Coronary artery (tissue), 2 donors: ENCODE measurements around the gene NRL.

Source experiments
- DNase-seq: peaks from one replicate; pipeline ENCODE4 v3.0.0-alpha.2; 2017; ENCODE audit warnings: low spot score
- H3K27ac ChIP-seq, 2 donors: fragments of 200-600 bp; sonication (generic); one replicate each; pipeline ENCODE4 v1.5.1; 2016 to 2019
- H3K4me3 ChIP-seq: fragments of 200-600 bp; sonication (generic); 2 replicates; pipeline ENCODE4 v1.5.1; 2016; ENCODE audit warnings: mild to moderate bottlenecking, moderate library complexity
- TF ChIP-seq, protein P1 (sequence below): fragments of 200-600 bp; sonication (generic); IDR thresholded peaks from one replicate; pipeline ENCODE4 v1.5.1; 2019; ENCODE audit warnings: antibody characterized with exemption

NRL gene

DNA sequence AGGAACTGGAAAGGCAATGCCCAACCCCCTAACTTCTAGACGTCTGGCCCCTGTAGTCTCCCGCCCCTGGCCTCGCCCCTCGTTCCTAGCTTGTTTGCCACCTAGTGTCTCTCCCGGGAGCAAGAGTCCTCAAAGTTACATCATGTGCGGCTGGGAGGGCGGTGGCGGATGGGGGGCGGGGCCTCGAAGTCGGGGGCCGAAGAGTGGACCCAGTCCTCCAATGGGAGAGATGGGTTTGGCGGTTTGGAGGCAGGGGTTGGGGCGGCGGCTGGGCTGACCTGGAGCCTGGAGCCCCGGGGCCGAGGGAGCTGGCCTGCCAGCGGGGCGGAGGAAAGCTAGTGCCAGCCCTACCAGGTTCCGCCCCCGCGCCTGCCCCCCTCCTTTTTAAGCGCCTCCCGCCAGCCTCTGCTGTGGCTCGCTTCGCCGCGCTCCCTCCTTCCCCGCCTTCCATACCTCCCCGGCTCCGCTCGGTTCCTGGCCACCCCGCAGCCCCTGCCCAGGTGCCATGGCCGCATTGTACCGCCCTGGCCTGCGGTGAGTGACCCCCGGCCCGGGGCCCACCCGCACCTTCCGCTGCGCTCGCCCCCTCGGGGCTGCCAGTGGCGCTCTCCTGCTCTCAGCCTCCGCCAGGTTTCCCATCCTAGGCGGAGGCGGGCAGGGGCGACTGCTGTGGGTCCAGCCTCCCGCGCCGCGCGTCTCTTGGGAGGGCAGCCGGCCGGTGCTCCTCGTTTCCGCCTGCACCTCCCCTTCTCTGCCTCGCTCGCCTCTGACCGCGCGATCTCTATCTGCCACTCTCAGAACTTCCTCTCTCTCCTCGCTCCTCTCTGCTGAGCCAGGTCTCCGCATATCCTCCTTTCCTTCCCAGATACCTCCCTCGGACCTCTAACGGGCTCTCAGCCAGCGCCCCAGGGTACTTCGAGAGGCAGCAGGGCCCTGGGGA lies 20.6 kb downstream of the NRL start, which contains the start of gene PCK2:
PCK2 (plus strand) TSS at position 411 of the 940 bp plus-strand sequence; CDS start at position 506, 95 bp downstream.
- peak; percentile 96 for DNase-seq
- TF ChIP-seq, protein P1, sequence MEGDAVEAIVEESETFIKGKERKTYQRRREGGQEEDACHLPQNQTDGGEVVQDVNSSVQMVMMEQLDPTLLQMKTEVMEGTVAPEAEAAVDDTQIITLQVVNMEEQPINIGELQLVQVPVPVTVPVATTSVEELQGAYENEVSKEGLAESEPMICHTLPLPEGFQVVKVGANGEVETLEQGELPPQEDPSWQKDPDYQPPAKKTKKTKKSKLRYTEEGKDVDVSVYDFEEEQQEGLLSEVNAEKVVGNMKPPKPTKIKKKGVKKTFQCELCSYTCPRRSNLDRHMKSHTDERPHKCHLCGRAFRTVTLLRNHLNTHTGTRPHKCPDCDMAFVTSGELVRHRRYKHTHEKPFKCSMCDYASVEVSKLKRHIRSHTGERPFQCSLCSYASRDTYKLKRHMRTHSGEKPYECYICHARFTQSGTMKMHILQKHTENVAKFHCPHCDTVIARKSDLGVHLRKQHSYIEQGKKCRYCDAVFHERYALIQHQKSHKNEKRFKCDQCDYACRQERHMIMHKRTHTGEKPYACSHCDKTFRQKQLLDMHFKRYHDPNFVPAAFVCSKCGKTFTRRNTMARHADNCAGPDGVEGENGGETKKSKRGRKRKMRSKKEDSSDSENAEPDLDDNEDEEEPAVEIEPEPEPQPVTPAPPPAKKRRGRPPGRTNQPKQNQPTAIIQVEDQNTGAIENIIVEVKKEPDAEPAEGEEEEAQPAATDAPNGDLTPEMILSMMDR = no peak
- peak within 1 kb of the TSS; percentile 81 to 95 for H3K27ac ChIP-seq
- peak within 1 kb of the TSS; percentile 80 for H3K4me3 ChIP-seq

DNA sequence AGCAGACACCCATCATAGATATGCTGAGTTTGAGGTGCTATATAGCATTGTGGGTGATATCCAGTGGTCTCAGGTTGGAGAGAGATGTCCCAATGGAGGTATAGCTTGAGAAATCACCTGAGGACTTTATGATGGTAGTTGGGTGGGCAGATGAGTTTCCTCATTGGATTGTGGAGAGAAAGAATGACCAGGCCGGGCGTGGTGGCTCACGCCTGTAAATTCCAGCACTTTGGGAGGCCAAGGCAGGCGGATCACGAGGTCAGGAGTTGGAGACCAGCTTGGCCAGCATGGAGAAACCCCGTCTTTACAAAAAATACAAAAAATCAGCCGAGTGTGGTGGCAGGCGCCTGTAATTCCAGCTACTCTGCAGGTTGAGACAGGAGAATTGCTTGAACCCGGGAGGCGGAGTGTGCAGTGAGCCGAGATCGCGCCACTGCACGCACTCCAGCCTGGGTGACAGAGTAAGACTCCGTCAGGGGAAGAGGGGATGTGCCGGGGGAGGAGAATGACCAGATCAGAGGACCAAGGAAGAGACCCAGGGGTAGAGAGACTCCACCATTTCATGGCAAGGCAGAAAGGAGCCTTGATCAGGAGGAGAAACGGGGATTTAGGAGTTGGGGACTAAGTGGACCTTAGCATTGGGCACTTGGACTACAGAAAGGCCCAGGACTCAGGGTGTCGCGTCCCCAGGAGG lies 21.4 kb downstream of the NRL start:
- Histone ChIP-seq H3K27ac (peak overlapping the region; percentile 81 to 95), H3K4me3 (peak overlapping the region; percentile 80)
- TF ChIP-seq, protein P1 = no peak
- no peak for DNase-seq

DNA sequence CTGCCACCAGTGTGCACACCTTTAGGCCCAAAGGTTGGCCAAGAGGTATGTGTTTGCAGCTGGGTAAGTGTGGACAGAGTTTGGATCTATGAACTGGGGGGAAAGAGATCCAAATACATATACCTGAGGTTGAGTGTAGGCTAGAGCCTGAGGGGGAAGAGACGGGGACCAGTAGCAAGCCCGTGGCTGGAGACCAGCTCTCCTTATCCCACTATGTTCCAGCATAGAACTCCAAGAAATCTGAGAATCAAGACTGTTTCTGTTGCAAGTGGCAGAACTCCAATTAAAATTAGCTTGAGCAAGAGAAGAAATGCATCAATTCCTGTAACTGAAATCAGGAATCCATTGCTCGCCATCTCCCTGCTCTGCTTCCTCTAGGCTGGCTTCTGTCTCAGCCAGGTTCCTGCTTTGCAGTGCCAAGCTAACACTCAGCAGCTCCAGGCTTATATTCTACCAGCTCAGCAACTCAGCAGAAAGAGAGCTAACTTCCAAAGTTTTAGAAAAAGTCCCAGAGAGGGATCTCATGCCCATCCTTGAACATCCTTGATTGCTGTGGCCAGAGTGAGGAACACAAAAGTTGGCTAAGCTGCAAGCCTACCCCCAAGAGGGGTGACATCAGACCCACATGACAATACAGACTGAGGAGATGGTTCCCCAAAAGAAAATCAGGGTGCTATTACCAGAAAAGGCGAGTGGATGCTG lies 22.1 kb downstream of the NRL start:
- TF ChIP-seq, protein P1 = no peak
- Histone ChIP-seq H3K27ac (peak overlapping the region in 1 of 2 donors; percentile 95), H3K4me3 (no peak overlapping the region)
- no peak for DNase-seq

DNA sequence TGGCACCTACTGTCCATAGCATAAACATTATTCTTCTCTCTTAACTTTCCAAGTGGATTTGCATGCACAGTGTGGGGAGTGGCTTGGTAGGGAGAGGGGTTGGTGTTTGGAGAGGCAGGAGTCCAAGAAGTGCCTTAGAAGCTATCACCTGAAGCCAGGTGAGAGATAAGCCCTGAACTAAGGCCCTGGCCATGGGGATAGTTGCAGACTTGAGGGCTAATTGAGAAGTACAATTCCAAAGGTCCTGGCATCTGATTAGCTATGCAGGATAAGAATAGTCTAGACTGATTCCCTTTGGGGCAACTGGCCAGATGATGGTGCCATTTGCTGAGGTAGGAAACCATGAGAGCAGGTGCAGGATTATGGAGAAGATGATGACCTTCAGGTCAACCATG lies 22.6 kb downstream of the NRL start:
- no peak for DNase-seq
- TF ChIP-seq, protein P1 = no peak
- H3K4me3 ChIP-seq = no peak overlapping the region
- H3K27ac ChIP-seq = peak overlapping the region in 1 of 2 donors; percentile 95

DNA sequence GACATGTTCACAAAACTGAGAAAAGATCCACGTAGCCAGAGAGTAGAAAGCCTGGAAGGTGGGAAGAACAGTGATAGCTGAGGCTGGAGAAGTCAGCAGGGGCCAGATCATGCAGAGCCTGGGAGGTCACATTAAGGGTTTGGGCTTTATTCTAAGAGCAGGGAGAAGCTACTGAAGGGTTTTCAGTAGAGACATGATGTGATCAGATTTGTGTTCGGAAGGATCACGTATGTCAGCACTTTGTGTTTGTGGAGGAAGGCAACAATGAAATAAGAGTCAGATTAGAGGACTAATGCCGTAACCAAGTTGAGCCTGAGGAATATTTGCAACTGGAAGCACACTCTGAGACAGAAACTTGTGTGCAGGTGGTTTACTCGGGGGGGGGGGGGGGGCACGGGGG lies 24.9 kb downstream of the NRL start:
- TF ChIP-seq, protein P1 = no peak
- Histone ChIP-seq H3K27ac (no peak overlapping the region), H3K4me3 (no peak overlapping the region)
- no peak for DNase-seq

DNA sequence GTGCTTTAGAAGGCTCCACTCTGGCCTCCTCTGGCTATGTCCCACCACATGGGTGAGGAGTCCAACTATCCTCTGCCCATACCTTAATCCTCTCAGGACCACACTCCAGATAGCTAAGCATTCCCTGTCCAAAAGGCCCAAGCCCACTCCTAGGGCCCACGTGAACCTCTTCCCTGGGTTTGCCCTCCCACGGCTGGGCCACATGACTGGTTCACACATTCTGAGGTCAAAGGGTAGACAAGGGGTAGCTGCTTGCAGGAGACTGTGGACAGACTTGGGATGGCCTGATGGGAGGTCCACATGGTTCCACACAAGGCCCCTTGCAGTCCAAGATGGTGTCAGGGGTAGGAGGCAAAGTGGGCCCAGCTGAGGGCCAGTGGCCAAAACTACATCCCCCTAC lies 26.7 kb downstream of the NRL start:
- H3K27ac ChIP-seq = no peak overlapping the region
- DNase-seq = no peak
- TF ChIP-seq, protein P1 = no peak
- no peak overlapping the region for H3K4me3 ChIP-seq
